Muscle of leg (tissue), 11 donors: ENCODE data around the gene HMMR. TPM values are rescaled to one million over a fixed set of nuclear protein-coding genes. Genes with fewer than 3 reads are reported as not detected.
"Not testable (repeated sequence)": the region's sequence is repeated elsewhere in the genome, so short reads cannot be mapped to it uniquely, and the experiment has no call there.

Experiments
- DNase-seq: peaks from one replicate; pipeline ENCODE4 v3.0.0; 2013
- H3K27ac ChIP-seq: one replicate; pipeline ENCODE4 v1.5.1; 2013; ENCODE audit warnings: mild to moderate bottlenecking, low read length, control low read depth
- H3K27me3 ChIP-seq: one replicate; pipeline ENCODE4 v1.6.1; 2013; ENCODE audit warnings: low read length; ENCODE audit not compliant: control insufficient read depth, insufficient read depth
- H3K36me3 ChIP-seq: one replicate; pipeline ENCODE4 v1.6.1; 2013; ENCODE audit warnings: low read length; ENCODE audit not compliant: control insufficient read depth, insufficient read depth
- H3K4me1 ChIP-seq: one replicate; pipeline ENCODE4 v1.6.1; 2013; ENCODE audit warnings: low read length; ENCODE audit not compliant: control insufficient read depth, insufficient read depth
- H3K4me3 ChIP-seq: one replicate; pipeline ENCODE4 v1.5.1; 2013; ENCODE audit warnings: low read length, control low read depth
- H3K9me3 ChIP-seq: replicated peaks from 2 replicates; pipeline ENCODE4 v1.6.1; 2013; ENCODE audit warnings: low read depth, low read length; ENCODE audit not compliant: control insufficient read depth
- WGBS: methylation state at CpG from one replicate; pipeline ENCODE4 v1.1.5; 2013; ENCODE audit warnings: missing lambda C conversion rate; ENCODE audit not compliant: insufficient coverage; 5-methylcytosine and 5-hydroxymethylcytosine counted together
- polyA plus RNA-seq, 8 donors: library from polyadenylated mRNA; unstranded; fragments of 120-200 nt; gene quantifications; one replicate each; pipeline versions ENCODE4 v1.2.1 to v1.2.3, GENCODE V29; 2013; ENCODE audit warnings: inconsistent platforms in 1 of 8, low replicate concordance in 1 of 8; ENCODE audit not compliant: insufficient read length in 8 of 8, insufficient read depth in 1 of 8
- total RNA-seq: library from RNA; stranded (reverse); fragments of 120-200 nt; gene quantifications from one replicate; pipeline ENCODE4 v1.2.4, GENCODE V29; 2013

HMMR gene
- total and polyA plus RNA-seq, 9 donors: 7.8 to 13.4 (median 10.7) TPM

DNA sequence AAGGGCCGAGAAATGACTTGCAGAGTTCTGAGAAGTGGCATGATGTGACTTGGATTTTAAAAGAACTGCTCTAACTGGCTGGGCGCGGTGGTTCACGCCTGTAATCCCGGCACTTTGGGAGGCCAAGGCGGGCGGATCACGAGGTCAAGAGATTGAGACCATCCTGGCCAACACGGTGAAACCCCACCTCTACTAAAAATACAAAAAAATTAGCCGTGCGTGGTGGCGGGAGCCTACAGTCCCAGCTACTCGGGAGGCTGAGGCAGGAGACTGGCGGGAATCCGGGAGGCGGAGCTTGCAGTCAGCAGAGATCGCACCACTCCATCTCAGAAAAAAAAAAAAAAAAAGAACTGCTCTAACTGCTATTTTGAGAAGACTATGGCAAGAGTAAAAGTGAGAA, 5.0 kb upstream of the HMMR start:
- H3K27me3 ChIP-seq, H3K4me1 ChIP-seq, DNase-seq, H3K27ac ChIP-seq, H3K4me3 ChIP-seq, H3K9me3 ChIP-seq: not testable (repeated sequence)
- 100% methylated on average over 3 of the region's 17 CpGs for WGBS
- H3K36me3 ChIP-seq: peaks cover 18% of the 10 kb centered on the region

DNA sequence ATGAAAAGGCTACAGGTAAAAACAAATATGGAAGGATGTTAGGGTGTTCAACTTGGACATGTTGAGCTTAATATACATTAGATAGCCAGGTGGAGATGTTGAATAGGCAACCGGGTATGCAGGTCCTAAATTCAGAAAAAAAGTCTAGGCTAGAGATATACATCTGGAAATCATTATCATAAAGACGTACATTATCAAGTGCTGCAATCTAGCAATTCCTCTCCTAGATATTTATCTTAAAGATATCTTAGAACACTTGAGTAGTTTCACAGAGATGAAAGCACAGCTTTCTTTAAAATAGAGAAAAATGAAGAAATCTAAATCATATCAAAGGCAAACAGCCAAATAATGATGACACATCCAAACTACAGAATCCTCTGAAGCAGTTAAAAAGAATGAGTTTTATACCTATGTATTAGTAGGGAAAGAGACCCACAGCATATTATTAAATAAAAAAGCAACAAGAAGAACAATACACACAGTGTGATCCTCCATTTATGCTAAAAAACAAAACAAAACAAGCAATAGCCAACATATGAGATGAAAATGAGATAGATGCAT, 4.3 kb upstream of the HMMR start:
- H3K36me3 ChIP-seq: peaks cover 18% of the 10 kb centered on the region

DNA sequence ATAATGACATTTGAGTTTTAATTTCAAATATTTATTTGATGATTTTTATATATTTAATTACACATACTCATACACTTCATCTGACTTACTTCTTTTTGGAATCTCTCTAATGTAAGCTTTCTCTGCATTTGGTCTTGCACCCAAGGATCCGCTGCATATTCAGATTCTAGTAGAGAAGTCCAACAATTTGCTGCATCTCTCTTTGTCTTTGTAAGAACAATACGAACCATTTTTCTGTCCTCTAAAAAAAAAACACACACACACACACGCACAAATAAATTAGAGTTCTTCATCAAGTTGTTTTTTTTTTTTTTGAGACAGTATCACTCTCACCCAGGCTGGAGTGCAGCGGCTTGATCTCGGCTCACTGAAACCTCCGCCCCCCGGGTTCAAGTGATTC, 3.6 kb upstream of the HMMR start:
- WGBS: 88% methylated on average over 2 of the region's 7 CpGs
- no peak overlapping the region for H3K4me3 ChIP-seq
- no peaks in the 10 kb centered on the region for H3K9me3 ChIP-seq
- DNase-seq: no peak
- no peaks in the 10 kb centered on the region for H3K27me3 ChIP-seq
- peaks cover 18% of the 10 kb centered on the region for H3K36me3 ChIP-seq
- H3K4me1 ChIP-seq: peaks cover 3% of the 10 kb centered on the region
- no peak overlapping the region for H3K27ac ChIP-seq

More for the DNA sequence above, 4.3 kb upstream of the HMMR start:
- Histone ChIP-seq H3K27me3 (no peaks in the 10 kb centered on the region), H3K27ac (no peak overlapping the region), H3K4me3 (no peak overlapping the region), H3K9me3 (no peaks in the 10 kb centered on the region), H3K4me1 (peaks cover 3% of the 10 kb centered on the region)
- DNase-seq: no peak
- no CpG with 5 or more reads among the region's 2 CpGs for WGBS

DNA sequence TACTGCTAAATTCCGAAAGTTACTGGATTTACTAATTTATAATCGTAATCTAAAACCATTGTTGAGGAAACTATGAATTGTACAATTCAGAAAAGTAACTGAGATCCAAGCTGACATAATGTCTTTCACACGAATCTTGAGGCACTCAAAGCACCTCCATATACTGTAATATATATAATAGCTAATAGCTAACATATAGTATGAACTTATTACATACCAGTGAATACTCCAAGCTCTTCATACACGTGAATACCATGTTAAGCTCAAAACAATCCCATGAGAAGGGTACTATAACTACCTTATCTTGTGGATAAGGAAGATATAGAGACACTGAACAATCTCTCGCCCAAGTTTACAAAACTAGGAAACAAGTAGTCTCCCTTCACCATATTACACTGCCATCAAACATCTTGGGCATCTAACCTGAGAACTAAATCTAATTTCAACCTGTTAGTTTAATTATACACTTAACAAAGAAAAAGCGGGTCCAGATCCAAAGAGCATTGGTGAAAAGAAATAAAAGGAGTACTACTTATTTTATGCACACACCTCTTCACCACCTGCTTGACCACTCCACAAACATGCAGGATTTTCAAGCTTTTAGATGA, 1.6 kb upstream of the HMMR start:
- no peak for DNase-seq
- H3K27ac ChIP-seq: peak overlapping the region; percentile 100

DNA sequence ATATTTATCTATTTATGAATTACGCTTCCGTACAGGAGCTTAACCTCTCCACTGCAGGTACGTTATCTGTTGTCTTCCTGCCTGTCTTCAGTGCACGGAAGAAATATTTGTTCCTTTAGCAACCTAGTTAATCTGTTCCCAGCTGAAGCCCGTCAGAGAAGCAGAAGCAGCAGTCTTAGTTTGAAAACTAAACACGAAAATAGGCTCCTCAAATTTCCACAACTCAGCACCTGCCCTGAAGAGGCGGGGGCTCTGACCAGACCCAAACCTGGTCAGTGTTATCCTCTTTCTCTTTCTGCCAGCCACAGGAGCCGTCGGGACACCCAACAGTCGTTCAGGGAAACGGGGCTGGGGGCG, 992 bp upstream of the HMMR start:
- Histone ChIP-seq H3K27me3 (no peaks in the 10 kb centered on the region), H3K36me3 (peaks cover 17% of the 10 kb centered on the region), H3K4me3 (peak overlapping the region; percentile 74), H3K27ac (peak overlapping the region; percentile 100), H3K9me3 (no peaks in the 10 kb centered on the region), H3K4me1 (peaks cover 3% of the 10 kb centered on the region)
- WGBS: 2% methylated on average over 6 of the region's 12 CpGs
- no peak for DNase-seq

More for the DNA sequence above, 1.6 kb upstream of the HMMR start:
- no CpG with 5 or more reads among the region's 6 CpGs for WGBS
- Histone ChIP-seq H3K36me3 (peaks cover 18% of the 10 kb centered on the region), H3K9me3 (no peaks in the 10 kb centered on the region), H3K4me1 (peaks cover 3% of the 10 kb centered on the region), H3K4me3 (peak overlapping the region; percentile 74), H3K27me3 (no peaks in the 10 kb centered on the region)

DNA sequence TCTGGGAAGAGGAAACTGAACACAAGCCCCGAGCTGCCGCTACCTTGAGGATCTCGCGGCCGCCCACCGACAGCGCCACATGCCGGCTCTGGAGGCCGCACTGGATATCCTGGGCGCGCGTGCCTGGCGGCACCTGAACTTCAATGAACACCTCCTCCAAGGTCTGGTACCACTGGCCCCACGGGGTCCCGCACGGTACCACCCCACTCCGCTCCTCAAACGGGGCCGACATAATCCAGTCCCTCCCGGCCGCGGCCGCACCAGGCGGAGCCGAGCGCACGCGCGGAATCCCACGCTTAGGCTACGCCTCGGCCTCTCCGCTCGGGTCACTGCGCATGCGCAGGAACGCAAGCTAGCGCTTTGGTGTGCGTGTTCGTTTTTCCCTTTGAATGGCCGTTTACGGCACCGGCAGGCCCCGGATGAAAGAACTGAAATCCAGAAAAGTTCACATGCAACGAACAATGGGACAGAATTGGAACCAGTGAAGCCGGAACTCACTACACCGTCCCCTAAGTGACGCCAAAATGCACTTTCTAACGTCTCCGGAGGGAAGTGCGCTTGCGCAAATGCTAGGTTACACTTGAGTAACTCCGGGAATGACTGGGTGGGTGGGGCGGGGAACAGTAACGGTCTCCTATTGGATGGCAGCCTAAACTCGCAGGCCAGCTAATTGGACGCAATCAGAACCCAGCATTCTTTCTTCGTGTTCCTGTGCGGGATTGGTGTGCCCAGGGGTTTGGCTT, 442 bp upstream of the HMMR start, which contains the start of gene NUDCD2:
Gene NUDCD2 (minus strand): TSS at position 284 of the 743 bp plus-strand sequence. CDS start 52 bp downstream, at position 232.
- H3K36me3 ChIP-seq: peaks cover 11% of the 10 kb centered on the region
- peak; percentile 100 for DNase-seq
- no peaks in the 10 kb centered on the region for H3K27me3 ChIP-seq
- under 1% methylated on average over 52 of the region's 59 CpGs for WGBS
- H3K27ac ChIP-seq: peak within 1 kb of the TSS; percentile 100
- peak within 1 kb of the TSS; percentile 74 for H3K4me3 ChIP-seq
- no peaks in the 10 kb centered on the region for H3K9me3 ChIP-seq
- peaks cover 3% of the 10 kb centered on the region for H3K4me1 ChIP-seq

DNA sequence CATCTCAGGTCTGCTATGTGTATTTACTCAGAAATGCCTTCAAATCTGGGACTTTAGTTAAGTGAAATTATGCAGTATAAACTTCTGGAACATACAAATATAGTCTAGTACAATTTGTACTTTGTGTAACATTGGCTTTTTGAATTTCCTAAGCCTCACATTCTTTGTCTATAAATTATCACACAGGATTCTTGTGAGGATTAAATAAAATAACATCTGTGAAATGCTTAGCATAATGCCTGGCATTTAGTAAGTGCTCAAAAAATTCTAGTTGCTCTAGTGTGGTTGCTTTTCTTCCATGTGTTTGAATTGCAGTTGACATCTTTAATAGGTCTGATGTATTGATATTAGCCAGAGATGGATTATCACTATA, 2.6 kb downstream of the HMMR start:
- peaks cover 3% of the 10 kb centered on the region for H3K4me1 ChIP-seq
- DNase-seq: no peak
- no peaks in the 10 kb centered on the region for H3K36me3 ChIP-seq
- H3K27me3 ChIP-seq: no peaks in the 10 kb centered on the region
- no peak overlapping the region for H3K27ac ChIP-seq
- H3K9me3 ChIP-seq: no peaks in the 10 kb centered on the region
- no peak overlapping the region for H3K4me3 ChIP-seq

DNA sequence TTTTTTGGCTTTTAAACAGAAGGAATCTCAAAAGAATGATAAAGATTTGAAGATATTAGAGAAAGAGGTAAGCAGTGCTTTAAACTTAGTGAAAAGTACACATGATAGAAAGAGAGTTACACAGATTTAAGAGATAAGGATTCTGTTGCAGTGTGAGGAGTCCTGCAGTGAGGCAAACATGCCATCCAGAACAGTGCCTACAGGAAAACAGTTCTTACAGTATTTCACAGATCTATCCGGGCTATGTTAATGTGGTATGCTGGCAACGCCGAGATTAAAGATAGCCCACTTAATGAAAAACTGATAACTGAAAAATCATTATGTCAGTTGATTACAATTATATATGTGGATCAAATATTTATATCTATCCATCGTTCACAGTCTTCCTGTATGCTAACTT, 7.2 kb downstream of the HMMR start:
- WGBS: no CpG with 5 or more reads among the region's 4 CpGs
- DNase-seq: no peak
- Histone ChIP-seq H3K27me3 (no peaks in the 10 kb centered on the region), H3K27ac (no peak overlapping the region), H3K4me3 (no peak overlapping the region), H3K4me1 (no peaks in the 10 kb centered on the region), H3K9me3 (no peaks in the 10 kb centered on the region), H3K36me3 (peaks cover 7% of the 10 kb centered on the region)

DNA sequence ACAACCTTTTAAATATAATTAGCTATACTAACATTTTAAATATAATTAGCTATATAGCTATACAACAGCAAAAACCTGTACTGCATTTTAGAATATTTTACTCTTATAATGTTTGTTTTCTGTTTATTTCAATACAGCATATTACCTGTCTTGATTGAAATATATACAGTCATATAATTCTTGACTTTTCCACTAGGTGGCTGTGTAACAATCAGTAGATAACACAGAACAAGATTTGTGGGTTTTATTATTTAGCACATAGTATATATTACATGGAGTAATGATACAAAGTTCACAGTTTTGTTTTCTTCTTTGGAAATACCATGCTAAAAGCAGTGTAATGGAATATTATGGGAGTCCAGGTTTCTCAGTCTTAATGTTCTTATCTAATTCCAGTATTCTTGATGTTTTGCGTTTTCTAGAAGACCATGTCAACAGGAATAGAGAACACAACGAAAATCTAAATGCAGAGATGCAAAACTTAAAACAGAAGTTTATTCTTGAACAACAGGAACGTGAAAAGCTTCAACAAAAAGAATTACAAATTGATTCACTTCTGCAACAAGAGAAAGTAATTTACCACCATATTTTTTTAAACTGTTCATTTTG, 13.3 kb downstream of the HMMR start:
- no CpG with 5 or more reads among the region's 3 CpGs for WGBS
- Histone ChIP-seq H3K27me3 (no peaks in the 10 kb centered on the region), H3K9me3 (no peaks in the 10 kb centered on the region), H3K36me3 (peaks cover 12% of the 10 kb centered on the region), H3K27ac (no peak overlapping the region), H3K4me1 (no peaks in the 10 kb centered on the region), H3K4me3 (no peak overlapping the region)
- peak; percentile 19 for DNase-seq

DNA sequence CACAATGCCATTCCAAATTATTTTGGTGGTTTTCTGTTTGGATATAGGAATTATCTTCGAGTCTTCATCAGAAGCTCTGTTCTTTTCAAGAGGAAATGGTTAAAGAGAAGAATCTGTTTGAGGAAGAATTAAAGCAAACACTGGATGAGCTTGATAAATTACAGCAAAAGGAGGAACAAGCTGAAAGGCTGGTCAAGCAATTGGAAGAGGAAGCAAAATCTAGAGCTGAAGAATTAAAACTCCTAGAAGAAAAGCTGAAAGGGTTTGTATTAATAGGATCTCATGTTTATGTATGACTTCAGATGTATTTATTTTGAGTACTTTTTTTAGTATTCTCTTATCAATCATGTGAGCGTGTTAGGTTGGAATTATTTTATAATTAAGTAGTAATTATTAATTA, 15.0 kb downstream of the HMMR start:
- DNase-seq: no peak
- H3K9me3 ChIP-seq: no peaks in the 10 kb centered on the region
- peaks cover 8% of the 10 kb centered on the region for H3K36me3 ChIP-seq
- H3K4me3 ChIP-seq: no peak overlapping the region
- H3K4me1 ChIP-seq: no peaks in the 10 kb centered on the region
- H3K27ac ChIP-seq: no peak overlapping the region
- WGBS: 80% methylated on average over 1 of the region's 2 CpGs
- H3K27me3 ChIP-seq: no peaks in the 10 kb centered on the region
